CD4-positive, alpha-beta T cell treated with Interleukin-15 for 1 hour (primary cell): ENCODE results near the gene GLOD4.
A peak's percentile ranks its signal among the peaks of the same experiment; 100 is the strongest.
"Not testable (repeated sequence)": the region's sequence is repeated elsewhere in the genome, so short reads cannot be mapped to it uniquely, and the experiment has no call there.

Source experiments
- DNase-seq: peaks from one replicate; pipeline ENCODE4 v3.0.0-alpha.2; 2020

The GLOD4 gene

DNA sequence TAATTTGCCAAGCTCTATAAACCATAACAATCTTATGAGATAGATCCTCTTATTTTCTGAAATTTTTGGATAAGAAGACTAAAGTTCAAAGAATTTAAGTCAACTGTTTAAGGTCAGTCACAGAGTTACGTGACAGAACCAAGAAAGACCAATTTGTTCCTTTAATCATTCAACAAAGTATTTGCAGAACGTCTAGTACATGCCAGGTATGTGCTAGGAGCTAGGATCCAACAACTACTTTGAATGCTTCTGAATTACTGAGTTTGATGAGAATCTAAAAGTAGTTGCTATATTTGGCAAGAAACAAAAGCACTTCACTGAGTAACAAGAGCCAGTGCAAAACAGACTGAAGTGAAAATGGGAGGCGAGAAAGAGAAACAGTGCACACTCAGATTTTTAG, 15.0 kb downstream of the GLOD4 start:
- DNase-seq = no peak

- no peak for DNase-seq
These were observed 21.7 kb downstream of the GLOD4 start for GRCh38 chr17:760371-760770.

GRCh38 chr17:759964-760363, 22.1 kb downstream of the GLOD4 start:
- no peak for DNase-seq

DNA sequence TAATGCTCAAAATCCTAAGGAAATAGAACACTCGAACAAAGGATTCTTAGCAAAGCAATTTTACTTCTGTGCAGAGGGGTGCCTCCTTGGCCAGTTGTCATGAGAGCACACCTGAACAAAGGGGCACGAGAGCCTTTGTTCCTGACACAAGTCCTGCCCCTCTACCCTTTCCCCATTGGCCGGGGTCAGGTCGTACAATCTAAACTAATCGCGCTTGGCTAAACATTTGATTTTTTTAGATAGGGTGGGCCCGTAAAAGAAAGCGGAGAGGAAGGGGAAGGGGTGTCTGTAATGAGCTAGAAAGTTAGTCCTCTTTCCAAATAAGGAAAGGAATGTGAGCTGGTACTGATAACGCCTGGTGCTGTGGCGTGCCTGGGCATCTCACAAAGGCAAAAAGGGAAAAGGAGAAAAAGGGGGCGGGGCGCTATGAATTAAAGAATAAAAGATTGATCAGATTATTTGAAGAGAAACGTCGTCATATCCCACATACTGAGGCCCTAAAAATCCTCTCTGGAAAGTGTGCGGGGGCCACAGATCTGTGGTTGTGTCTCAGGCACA, 26.0 kb downstream of the GLOD4 start:
- not testable (repeated sequence) for DNase-seq

- DNase-seq = not testable (repeated sequence)
These were observed 26.6 kb downstream of the GLOD4 start for GRCh38 chr17:755319-755961.

- no peak for DNase-seq
These were observed 28.7 kb downstream of the GLOD4 start for GRCh38 chr17:753418-753817.

DNA sequence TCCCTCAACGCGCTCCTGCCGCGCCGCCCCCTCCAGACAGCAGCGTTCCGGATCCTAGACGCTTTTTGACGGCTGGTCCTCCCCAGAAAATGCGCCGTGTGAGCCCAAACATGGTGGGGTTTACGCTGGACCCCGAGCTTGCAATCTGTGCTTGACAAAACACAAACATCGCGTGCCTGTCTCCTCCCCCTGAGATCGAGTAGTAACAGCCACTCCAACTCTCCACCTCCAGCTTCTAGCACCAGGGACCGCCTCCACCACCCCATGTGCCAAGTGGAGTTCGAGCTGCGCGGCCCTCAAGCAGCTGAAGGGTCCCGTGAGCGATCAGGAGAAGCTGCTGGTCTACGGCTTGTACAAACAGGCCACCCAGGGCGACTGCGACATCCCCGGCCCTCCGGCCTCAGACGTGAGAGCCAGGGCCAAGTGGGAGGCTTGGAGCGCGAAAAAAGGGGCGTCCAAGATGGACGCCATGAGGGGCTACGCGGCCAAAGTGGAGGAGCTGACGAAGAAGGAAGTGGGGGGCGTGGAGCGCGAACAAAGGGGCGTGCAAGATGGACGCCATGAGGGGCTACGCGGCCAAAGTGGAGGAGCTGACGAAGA, 29.4 kb downstream of the GLOD4 start:
- peak; percentile 34 for DNase-seq

DNA sequence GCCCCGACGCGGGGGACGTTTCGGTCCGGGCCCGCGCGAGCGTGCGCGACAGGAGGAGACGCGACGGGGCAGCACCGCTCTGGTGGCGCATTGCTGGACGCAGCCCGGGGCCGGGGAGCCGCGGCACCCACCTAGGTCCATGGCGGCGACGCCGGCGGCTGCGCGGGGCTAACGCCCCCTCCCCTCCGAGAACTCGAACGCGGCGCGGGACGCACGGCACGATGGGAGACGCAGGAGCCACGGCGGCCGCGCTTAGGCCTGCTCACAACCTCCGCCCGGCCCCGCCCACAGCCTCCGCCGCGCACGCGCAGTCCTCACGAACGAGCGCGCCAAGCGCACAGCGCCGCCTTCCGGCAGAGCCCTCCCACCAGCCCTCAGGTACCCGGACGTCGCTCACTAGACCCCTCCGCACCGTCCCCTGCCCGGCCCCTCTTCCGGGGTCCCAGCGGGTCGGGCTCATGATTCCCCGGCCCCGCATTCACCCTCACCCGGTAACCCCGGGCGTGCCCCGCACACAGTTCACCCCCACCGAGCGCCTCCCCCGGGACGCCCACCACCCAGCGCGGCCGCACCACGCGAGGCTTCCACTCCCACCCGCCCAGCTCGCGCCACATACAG, 30.0 kb downstream of the GLOD4 start, which contains the start of gene GEMIN4:
Gene GEMIN4, minus strand, starts transcription at position 263 of the 618 bp plus-strand sequence. Its CDS starts 122 bp downstream, at position 141.
- peak; percentile 94 for DNase-seq

- peak; percentile 36 for DNase-seq
These were observed 30.6 kb downstream of the GLOD4 start for GRCh38 chr17:751269-752001.

- DNase-seq = no peak
These were observed 31.5 kb downstream of the GLOD4 start for GRCh38 chr17:750431-751037.

- DNase-seq = not testable (repeated sequence)
These were observed 32.7 kb downstream of the GLOD4 start for GRCh38 chr17:749359-749758.

GRCh38 chr17:748604-749003, 33.5 kb downstream of the GLOD4 start:
- not testable (repeated sequence) for DNase-seq

DNA sequence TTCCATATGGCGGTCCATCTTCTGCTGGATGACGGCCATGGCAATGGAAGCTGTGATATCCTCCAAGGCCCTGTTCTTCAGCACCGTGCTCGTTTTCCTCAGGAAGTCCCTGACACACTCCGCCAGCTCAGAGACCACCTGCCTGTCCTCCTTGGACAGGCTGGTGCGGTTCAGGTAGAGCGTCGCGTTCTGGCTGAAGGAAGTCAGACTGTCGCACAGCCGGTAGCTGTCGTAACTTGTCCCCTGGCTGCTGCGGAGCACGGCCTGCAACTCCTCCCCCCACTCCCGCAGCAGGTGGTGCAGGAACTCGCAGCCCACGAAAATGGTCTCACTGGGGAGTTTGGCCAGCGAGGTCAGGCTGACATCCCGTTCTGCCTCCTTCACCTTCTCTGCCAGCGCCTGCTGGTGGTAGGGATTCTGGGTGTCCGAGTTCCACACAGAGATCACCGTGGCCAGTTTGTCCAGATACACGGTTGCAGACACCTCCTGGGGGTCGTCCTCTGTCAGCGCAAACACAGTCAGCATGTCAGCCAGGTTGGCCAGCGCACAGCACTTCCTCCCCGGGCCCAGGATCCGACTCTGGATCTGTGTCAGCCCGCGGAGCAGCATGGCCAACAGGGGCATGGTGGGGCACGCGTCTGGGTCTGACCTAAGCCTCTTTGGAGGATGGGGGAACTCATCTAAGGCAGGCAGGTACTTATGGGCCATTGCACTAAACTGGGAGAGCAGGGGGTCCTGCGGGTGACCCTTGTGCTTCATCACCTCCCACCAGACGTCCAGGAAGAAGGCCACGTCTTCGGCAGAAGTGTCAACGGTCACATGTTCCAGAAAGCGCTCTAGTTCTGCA, 35.1 kb downstream of the GLOD4 start:
- DNase-seq = no peak

DNA sequence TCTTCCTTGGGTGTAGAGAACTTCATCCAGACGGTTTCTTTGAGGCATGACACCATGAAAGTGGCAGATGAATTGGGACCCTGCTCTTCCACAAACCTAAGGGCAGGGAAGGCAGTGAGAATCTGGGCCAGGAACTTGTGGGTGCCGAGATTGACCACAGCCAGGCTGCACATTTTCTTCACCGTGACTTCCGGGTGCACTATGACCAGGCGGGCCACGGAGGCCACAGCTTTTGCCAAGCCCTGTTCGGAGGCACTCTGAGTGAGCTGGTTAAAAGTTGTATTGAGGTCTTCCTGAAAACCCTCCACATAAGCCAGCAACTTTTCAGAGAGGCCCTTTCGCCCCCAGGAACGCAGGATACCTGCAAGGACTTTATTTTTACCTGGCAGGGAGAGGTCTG, 35.9 kb downstream of the GLOD4 start:
- no peak for DNase-seq

GRCh38 chr17:745406-745805, 36.7 kb downstream of the GLOD4 start:
- DNase-seq = no peak

DNA sequence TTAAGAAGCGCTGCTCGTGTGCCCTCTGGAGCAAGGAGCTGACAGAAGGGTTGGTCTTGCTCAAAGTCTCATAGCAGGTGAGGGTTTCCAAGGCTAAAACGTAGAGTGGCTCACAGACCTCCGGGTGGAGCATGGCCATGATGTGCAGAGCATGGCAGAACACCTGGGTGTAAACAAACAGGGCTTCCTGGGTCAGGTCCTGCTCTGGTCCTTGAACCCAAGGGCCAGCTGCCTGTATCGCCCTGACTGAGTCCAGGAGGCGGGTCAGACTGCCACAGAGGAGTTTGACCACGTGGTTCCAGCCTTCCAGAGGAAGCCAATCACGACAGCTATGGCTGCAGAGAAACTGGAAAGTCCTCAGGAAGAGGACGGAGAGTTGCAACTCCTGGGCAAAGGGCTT, 37.1 kb downstream of the GLOD4 start:
- DNase-seq = no peak

DNA sequence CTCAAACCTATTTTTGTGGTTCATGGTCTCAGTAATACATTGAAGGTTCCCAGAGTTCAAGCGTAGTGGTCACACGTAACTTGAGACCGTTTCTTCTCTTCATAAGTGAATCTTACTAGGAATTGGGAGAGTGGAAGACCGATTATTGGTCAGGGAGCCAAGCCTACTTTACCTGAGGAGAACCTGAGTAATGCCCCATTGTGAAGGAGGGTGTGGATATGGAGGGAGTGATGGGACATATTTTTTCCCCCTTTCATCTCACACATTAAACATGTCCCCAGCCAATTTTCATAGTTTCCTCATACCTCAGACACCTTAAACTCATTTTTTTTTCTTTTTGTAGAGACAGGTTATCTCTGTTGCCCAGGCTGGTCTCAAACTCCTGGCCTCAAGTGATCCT, 38.9 kb downstream of the GLOD4 start:
- DNase-seq = no peak

DNA sequence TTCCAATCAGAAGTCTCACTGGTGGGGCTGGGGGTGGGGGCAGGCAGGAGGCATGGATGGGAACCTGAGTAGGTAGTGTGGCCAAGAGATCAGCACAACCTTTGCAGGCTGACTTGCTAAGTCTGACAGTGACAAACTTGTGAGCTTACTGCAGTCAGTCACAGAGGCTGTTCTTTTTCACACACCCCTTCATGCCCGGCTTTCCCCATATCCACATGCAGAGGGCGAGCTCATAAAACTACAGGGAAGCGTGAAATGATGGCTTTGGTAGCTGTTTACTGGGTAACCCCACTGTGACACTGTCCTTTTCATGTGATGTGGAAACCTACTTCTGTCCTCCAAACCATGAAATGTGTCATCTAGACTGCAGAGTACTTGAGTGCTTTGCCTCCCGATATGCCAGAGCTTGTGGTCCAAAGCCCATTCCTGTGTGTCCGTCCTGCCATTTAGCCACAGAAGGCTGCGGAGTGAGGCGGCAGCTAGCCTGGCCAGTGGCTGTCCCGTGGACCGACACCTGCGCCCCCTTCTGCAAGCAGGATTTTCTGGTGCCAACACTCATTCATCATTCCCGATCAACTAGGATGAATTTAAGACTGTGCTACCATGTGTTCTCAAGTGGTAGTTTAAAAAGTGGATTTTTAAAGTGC, 39.8 kb downstream of the GLOD4 start:
- DNase-seq = no peak

GRCh38 chr17:740240-741017, 41.7 kb downstream of the GLOD4 start:
- DNase-seq = peak; percentile 78

- no peak for DNase-seq
These were observed 44.4 kb downstream of the GLOD4 start for GRCh38 chr17:737561-738113.
